ENCODE data around the gene CACNA1A. TPM values are rescaled to one million over a fixed set of nuclear protein-coding genes. Genes with fewer than 3 reads are reported as not detected.

The CACNA1A gene
- total and polyA plus RNA-seq, 2 of the 4 experiments (the other 2 are of a cell fraction): 5.9 to 15.0 TPM

GRCh38 chr19:13208672-13209483 is 297.4 kb downstream of the CACNA1A start:
- ChIA-PET CTCF (no interaction called here), POLR2A (ENCODE audit: unreplicated experiment) (no interaction called here)
- peak overlapping the region; percentile 35; the same call in 1 of the 2 replicates for H4K5ac ChIP-seq (ENCODE audit: low read depth, low read length)
- no peak overlapping the region for H2BK20ac ChIP-seq (ENCODE audit: low read depth, low read length)
- no peaks in the 10 kb centered on the region for H3K9me1 ChIP-seq (ENCODE audit: insufficient read depth, low read length)
- no peak overlapping the region for H3K18ac ChIP-seq (ENCODE audit: low read depth, low read length)
- dilution Hi-C loops (cut with HindIII; ENCODE audit: low sequenced_read_pairs, unreplicated experiment): no loop called here
- H3K23ac ChIP-seq (ENCODE audit: low read depth, low read length): no peak overlapping the region
- H3K27me3 ChIP-seq (ENCODE audit: control insufficient read depth, insufficient read depth, low read length): no peaks in the 10 kb centered on the region
- TF ChIP-seq FOS (IDR thresholded peaks at IDR 0.05; ENCODE audit: low read depth, low read length): no peak
- no peak for TF ChIP-seq CTCF (conservative IDR thresholded peaks at IDR 0.05; ENCODE audit: low read depth, low read length)
- TF ChIP-seq SMC3 (IDR thresholded peaks at IDR 0.05; ENCODE audit: low read depth, low read length): no peak
- TF ChIP-seq CEBPB (IDR thresholded peaks at IDR 0.05; ENCODE audit: low read depth, low read length): no peak
- TF ChIP-seq USF2 (IDR thresholded peaks at IDR 0.05; ENCODE audit: low read depth, low read length): no peak
- no peak for TF ChIP-seq MAFK (IDR thresholded peaks at IDR 0.05; ENCODE audit: low read depth, low read length)
- TF ChIP-seq RCOR1 (IDR thresholded peaks at IDR 0.05; ENCODE audit: insufficient replicate concordance, low read length): no peak
- no peak for TF ChIP-seq CHD1 (IDR thresholded peaks at IDR 0.05; ENCODE audit: low read depth, low read length)
- TF ChIP-seq MXI1 (IDR thresholded peaks at IDR 0.05; ENCODE audit: borderline replicate concordance, low read depth, low read length): no peak
- TF ChIP-seq RAD21 (IDR thresholded peaks at IDR 0.05; ENCODE audit: low read length): no peak
- no peak overlapping the region for H3K4me2 ChIP-seq (ENCODE audit: low read depth, low read length)
- in situ Hi-C loops (cut with MboI; ENCODE audit: low sequenced_read_pairs): no loop called here
- DNase-seq: no peak
- intact Hi-C loops (cut with micrococcal nuclease): loop anchor here (5.0 kb wide), 1 partner anchor 47 kb away; no protein-coding TSS in a partner anchor
- H4K8ac ChIP-seq (ENCODE audit: low read depth in 2 of 2, low read length in 2 of 2): peak overlapping the region; percentile 8 to 72; a peak in 2 of 4 replicates
- H2BK5ac ChIP-seq (ENCODE audit: low read depth, low read length, poor library complexity, severe bottlenecking): no peak overlapping the region
- no peaks in the 10 kb centered on the region for H4K20me1 ChIP-seq (ENCODE audit: insufficient read depth, low read length)
- H3K4ac ChIP-seq (ENCODE audit: low read depth, low read length): peak overlapping the region; percentile 43; the same call in 1 of the 2 replicates
- H2AK9ac ChIP-seq (replicated peaks; ENCODE audit: low read depth, low read length, poor library complexity): peak overlapping the region; percentile 52
- H3K27ac ChIP-seq (ENCODE audit: insufficient read depth, low read length): peak overlapping the region; percentile 13; the same call in 1 of the 2 replicates
- BruUV-seq (replicated peaks): no TSS peak
- H3K9me3 ChIP-seq (ENCODE audit: control insufficient read depth, insufficient read depth, low read length): no peaks in the 10 kb centered on the region
- H3K9ac ChIP-seq (ENCODE audit: low read depth, low read length): no peak overlapping the region
- peaks cover 2% of the 10 kb centered on the region; the same call in 1 of the 2 replicates for H3K36me3 ChIP-seq (ENCODE audit: control insufficient read depth, insufficient read depth, low read length)
- no peak overlapping the region; the same call in 1 of the 2 replicates for H3K14ac ChIP-seq (replicated peaks; ENCODE audit: low read depth, low read length)
- H2BK120ac ChIP-seq (ENCODE audit: low read depth, low read length): peak overlapping the region; percentile 2; the same call in 1 of the 2 replicates
- WGBS, 2 experiments (ENCODE audit: extremely low coverage in 2 of 2, insufficient read length in 1 of 2): 99% methylated on average over 17 of the region's 52 CpGs; no CpG with 5 or more reads in 1 of the 2 experiments
- H2AFZ ChIP-seq (replicated peaks; ENCODE audit: low read length, poor library complexity): peak overlapping the region; percentile 69
- H2AK5ac ChIP-seq (ENCODE audit: low read depth, low read length): peak overlapping the region; percentile 78; the same call in 1 of the 2 replicates
- no peak overlapping the region for H3K4me3 ChIP-seq (ENCODE audit: insufficient read depth, low read depth, low read length)
- ATAC-seq (ENCODE audit: low read depth): no peak
- H3K79me1 ChIP-seq (ENCODE audit: low read depth in 1 of 2, low read length in 2 of 2): no peaks in the 10 kb centered on the region
- no peak overlapping the region for H3K56ac ChIP-seq (ENCODE audit: extremely low read depth, insufficient read depth, low read length)
- peaks cover 7% of the 10 kb centered on the region for H3K4me1 ChIP-seq (ENCODE audit: control insufficient read depth, insufficient read depth, low read length)
- no peak overlapping the region for H2BK15ac ChIP-seq (ENCODE audit: low read depth, low read length)
- no peak overlapping the region for H4K91ac ChIP-seq (ENCODE audit: insufficient read depth, low read depth, low read length)

All from IMR-90 (cell line).